SK-N-SH (cell line): ENCODE data around the gene WWOX. TPM values are rescaled to one million over a fixed set of nuclear protein-coding genes. Genes with fewer than 3 reads are reported as not detected.

Source experiments
- CTCF ChIA-PET: fragments of 300-600, 350-600 bp; formaldehyde crosslinking; extraction: SDS; loops from one replicate; lab custom pipeline; 2021; lab: Yijun Ruan, JAX
- POLR2A ChIA-PET: fragments of 350-600 bp; sonication (Branson Sonifier 250); formaldehyde crosslinking; extraction: SDS; loops from one replicate; lab custom pipeline; 2020; ENCODE audit warnings: antibody characterized with exemption, inconsistent platforms; lab: Yijun Ruan, JAX
- DNase-seq: peaks from one replicate; pipeline ENCODE4 v3.0.0; 2012
- H2AFZ ChIP-seq: fragments of 200-600 bp; sonication (generic); 2 replicates; pipeline ENCODE4 v1.8.1; 2016; ENCODE audit warnings: antibody characterized with exemption, mild to moderate bottlenecking, low read depth
- H3F3A ChIP-seq: fragments of 200-600 bp; sonication (generic); replicated peaks from 2 replicates; pipeline ENCODE3; 2016; ENCODE audit warnings: antibody characterized with exemption, mild to moderate bottlenecking; ENCODE audit not compliant: insufficient read depth
- H3K27ac ChIP-seq, 2 experiments: fragments of 200-500 bp in 1 of 2; fragments of 200-600 bp in 1 of 2; sonication (Bioruptor generic) in 1 of 2; sonication (generic), shearing (Covaris generic) in 1 of 2; 2 replicates each; pipeline versions ENCODE4 v1.5.1 to v1.6.1; 2014 to 2016; ENCODE audit warnings: low read depth in 2 of 2, inconsistent platforms in 1 of 2, low read length in 1 of 2, mild to moderate bottlenecking in 1 of 2, mixed read lengths in 1 of 2
- H3K27me3 ChIP-seq: fragments of 200-600 bp; sonication (generic), shearing (Covaris generic); 2 replicates; pipeline ENCODE4 v1.6.1; 2016; ENCODE audit warnings: mixed run types; ENCODE audit not compliant: insufficient read depth
- H3K36me3 ChIP-seq, 2 experiments: fragments of 200-500 bp in 1 of 2; fragments of 200-600 bp in 1 of 2; sonication (Bioruptor generic) in 1 of 2; sonication (generic) in 1 of 2; replicated peaks in 1 of 2; 2 replicates each; pipeline versions ENCODE3 to v1.5.1; 2014 to 2016; ENCODE audit warnings: low read length in 1 of 2, mild to moderate bottlenecking in 1 of 2; ENCODE audit not compliant: insufficient read depth in 2 of 2, control insufficient read depth in 1 of 2
- H3K4me1 ChIP-seq, 2 experiments: fragments of 200-500 bp in 1 of 2; fragments of 200-600 bp in 1 of 2; sonication (Bioruptor generic) in 1 of 2; sonication (generic), shearing (Covaris generic) in 1 of 2; 2 replicates each; pipeline versions ENCODE4 v1.5.1 to v1.6.1; 2014 to 2016; ENCODE audit warnings: low read depth in 1 of 2, low read length in 1 of 2, mixed run types in 1 of 2; ENCODE audit not compliant: insufficient read depth in 2 of 2, control insufficient read depth in 1 of 2
- H3K4me2 ChIP-seq: fragments of 200-600 bp; sonication (generic), shearing (Covaris generic); 2 replicates; pipeline ENCODE4 v1.6.1; 2017; ENCODE audit warnings: mixed run types
- H3K4me3 ChIP-seq, 2 experiments: fragments of 200-500 bp in 1 of 2; fragments of 200-600 bp in 1 of 2; sonication (Bioruptor generic) in 1 of 2; sonication (generic), shearing (Covaris generic) in 1 of 2; 2 replicates each; pipeline versions ENCODE4 v1.5.1 to v1.8.1; 2014 to 2016; ENCODE audit warnings: low read depth in 2 of 2, inconsistent platforms in 1 of 2, low read length in 1 of 2, mild to moderate bottlenecking in 1 of 2, mixed read lengths in 1 of 2, moderate library complexity in 1 of 2
- H3K79me2 ChIP-seq: fragments of 200-600 bp; sonication (generic); 2 replicates; pipeline ENCODE4 v1.8.1; 2017; ENCODE audit warnings: mild to moderate bottlenecking; ENCODE audit not compliant: insufficient read depth
- H3K9ac ChIP-seq: fragments of 200-600 bp; sonication (generic); 2 replicates; pipeline ENCODE4 v1.6.1; 2017; ENCODE audit warnings: mixed run types
- H3K9me2 ChIP-seq: fragments of 200-600 bp; sonication (generic); 2 replicates; pipeline ENCODE4 v1.6.1; 2017; ENCODE audit warnings: mixed run types
- H3K9me3 ChIP-seq: fragments of 200-600 bp; sonication (generic); 2 replicates; pipeline ENCODE4 v1.6.1; 2017; ENCODE audit warnings: mixed run types, mild to moderate bottlenecking, moderate library complexity
- H4K20me1 ChIP-seq: fragments of 200-600 bp; sonication (generic); 2 replicates; pipeline ENCODE4 v1.6.1; 2017; ENCODE audit warnings: mild to moderate bottlenecking, mixed run types; ENCODE audit not compliant: insufficient read depth
- FOXJ3 ChIP-seq: sonication (generic); formaldehyde crosslinking; IDR thresholded peaks from 2 replicates; pipeline ENCODE4 v1.5.1; 2020; ENCODE audit warnings: mild to moderate bottlenecking, missing genetic modification reagents
- GABPA ChIP-seq: IDR thresholded peaks from 2 replicates; pipeline ENCODE4 v1.4.0; 2012; ENCODE audit warnings: low read depth, mild to moderate bottlenecking
- GATA2 ChIP-seq: sonication (generic); formaldehyde crosslinking; IDR thresholded peaks from 2 replicates; pipeline ENCODE4 v1.5.0; 2020; ENCODE audit warnings: mild to moderate bottlenecking, missing genetic modification reagents
- IRF3 ChIP-seq: fragments of 150-350 bp; IDR thresholded peaks from 2 replicates; pipeline ENCODE4 v1.6.1; 2016; ENCODE audit warnings: mild to moderate bottlenecking, low read depth, low read length
- MAX ChIP-seq: IDR thresholded peaks from 2 replicates; pipeline ENCODE4 v1.4.0; 2012; ENCODE audit warnings: low read depth
- POLR2AphosphoS5 ChIP-seq: IDR thresholded peaks from 2 replicates; pipeline ENCODE4 v1.6.1; 2012; ENCODE audit warnings: low read depth, low read length
- RAD21 ChIP-seq: IDR thresholded peaks from 2 replicates; pipeline ENCODE4 v1.6.1; 2012; ENCODE audit warnings: mild to moderate bottlenecking, low read length
- SMC3 ChIP-seq: IDR thresholded peaks from 2 replicates; pipeline ENCODE4 v1.6.1; 2012; ENCODE audit warnings: low read depth, low read length, improper control_type of control experiment
- TEAD4 ChIP-seq: IDR thresholded peaks from 2 replicates; pipeline ENCODE4 v1.4.0; 2012; ENCODE audit warnings: mild to moderate bottlenecking, borderline replicate concordance; ENCODE audit not compliant: insufficient read depth
- WGBS: methylation state at CpG from one replicate; pipeline ENCODE4 v1.1.6; 2017; ENCODE audit warnings: low lambda C conversion rate; 5-methylcytosine and 5-hydroxymethylcytosine counted together
- polyA plus RNA-seq, 3 experiments: library from polyadenylated mRNA; depleted of rRNA; stranded (reverse); fragments of >200 nt; gene quantifications; 2 replicates each; pipeline ENCODE4 v1.2.3, GENCODE V29; 2012

The WWOX gene
- polyA plus RNA-seq, 1 of the 3 experiments (the other 2 are of a cell fraction): 10.8 TPM

- Histone ChIP-seq H3K9me3 (no peaks in the 10 kb centered on the region), H3K4me3 (no peak overlapping the region), H4K20me1 (no peaks in the 10 kb centered on the region), H3K36me3 (no peaks in the 10 kb centered on the region), H3K79me2 (no peaks in the 10 kb centered on the region), H3K4me1 (peaks cover 0 to 23% of the 10 kb centered on the region in 2 experiments; a peak in 2 of 4 replicates), H3K9ac (no peak overlapping the region), H3K27ac (peak overlapping the region in 1 of 2 experiments; percentile 67; a peak in 2 of 4 replicates), H2AFZ (no peak overlapping the region), H3K4me2 (no peak overlapping the region), H3K27me3 (no peaks in the 10 kb centered on the region), H3F3A (no peaks in the 10 kb centered on the region), H3K9me2 (no peaks in the 10 kb centered on the region)
- 27% methylated on average over 8 of the region's 8 CpGs for WGBS
- peak; percentile 33 for DNase-seq
- POLR2A ChIA-PET: no interaction called here
- CTCF ChIA-PET: no interaction called here
- TF ChIP-seq GATA2 (CRISPR knock-in tag): peak; percentile 14; the same call in 1 of the 2 replicates
- TF ChIP-seq POLR2AphosphoS5: no peak
Observed at GRCh38 chr16:78654929-78655328, 555.5 kb downstream of the WWOX start.

- no peaks in the 10 kb centered on the region for H3K36me3 ChIP-seq
- WGBS: 29% methylated on average over 5 of the region's 5 CpGs
- H3K4me1 ChIP-seq: peaks cover 0 to 23% of the 10 kb centered on the region in 2 experiments; a peak in 2 of 4 replicates
- H3K27me3 ChIP-seq: no peaks in the 10 kb centered on the region
- H3K9me2 ChIP-seq: no peaks in the 10 kb centered on the region
- no peak overlapping the region for H3K9ac ChIP-seq
- H3K27ac ChIP-seq: peak overlapping the region in 1 of 2 experiments; percentile 67; a peak in 2 of 4 replicates
- H3K9me3 ChIP-seq: no peaks in the 10 kb centered on the region
- no peak overlapping the region for H2AFZ ChIP-seq
- peak; percentile 37 for DNase-seq
- no peak overlapping the region for H3K4me3 ChIP-seq
- POLR2A ChIA-PET: no interaction called here
- H3K4me2 ChIP-seq: no peak overlapping the region
- CTCF ChIA-PET: no interaction called here
- peak; percentile 55 for TF ChIP-seq GATA2 (CRISPR knock-in tag)
- TF ChIP-seq TEAD4: no peak
- no peak for TF ChIP-seq MAX
- TF ChIP-seq GABPA: no peak
- no peak for TF ChIP-seq SMC3
- no peaks in the 10 kb centered on the region for H3F3A ChIP-seq
- no peaks in the 10 kb centered on the region for H3K79me2 ChIP-seq
- H4K20me1 ChIP-seq: no peaks in the 10 kb centered on the region
Observed at GRCh38 chr16:78655331-78656113, 556.1 kb downstream of the WWOX start.

GRCh38 chr16:78656887-78657286, 557.4 kb downstream of the WWOX start:
- no peaks in the 10 kb centered on the region for H3K79me2 ChIP-seq
- WGBS: 77% methylated on average over 10 of the region's 10 CpGs
- H3K9me2 ChIP-seq: no peaks in the 10 kb centered on the region
- no peak overlapping the region for H2AFZ ChIP-seq
- CTCF ChIA-PET: no interaction called here
- no peak overlapping the region for H3K4me3 ChIP-seq
- POLR2A ChIA-PET: no interaction called here
- H3K36me3 ChIP-seq: no peaks in the 10 kb centered on the region
- no peaks in the 10 kb centered on the region for H3F3A ChIP-seq
- H4K20me1 ChIP-seq: no peaks in the 10 kb centered on the region
- DNase-seq: no peak
- no peak overlapping the region for H3K9ac ChIP-seq
- no peaks in the 10 kb centered on the region for H3K9me3 ChIP-seq
- TF ChIP-seq RAD21: no peak
- TF ChIP-seq FOXJ3 (CRISPR knock-in tag): no peak
- no peak for TF ChIP-seq IRF3
- no peak overlapping the region for H3K27ac ChIP-seq
- H3K4me2 ChIP-seq: no peak overlapping the region
- peaks cover 0 to 20% of the 10 kb centered on the region in 2 experiments; a peak in 2 of 4 replicates for H3K4me1 ChIP-seq
- H3K27me3 ChIP-seq: no peaks in the 10 kb centered on the region
